ENCODE data around the gene ATCAY.

DNA sequence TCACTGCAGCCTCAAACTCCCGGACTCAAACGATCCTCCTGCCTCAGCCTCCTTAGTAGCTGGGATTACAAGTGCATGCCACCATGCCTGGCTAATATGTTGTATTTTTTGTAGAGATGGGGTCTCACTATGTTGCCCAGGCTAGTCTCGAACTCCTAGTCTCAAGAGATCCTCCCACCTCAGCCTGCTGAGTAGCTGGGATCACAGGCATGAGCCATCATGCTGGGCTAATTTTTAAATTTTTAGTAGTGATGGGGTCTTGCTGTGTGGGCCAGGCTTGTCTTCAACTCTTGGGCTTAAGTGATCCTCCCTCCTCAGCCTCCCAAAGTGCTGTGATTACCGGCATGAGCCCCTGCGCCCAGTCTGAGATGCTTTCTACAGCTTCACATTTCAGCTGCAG, 15.3 kb downstream of the ATCAY start:
- TF ChIP-seq, protein P1, sequence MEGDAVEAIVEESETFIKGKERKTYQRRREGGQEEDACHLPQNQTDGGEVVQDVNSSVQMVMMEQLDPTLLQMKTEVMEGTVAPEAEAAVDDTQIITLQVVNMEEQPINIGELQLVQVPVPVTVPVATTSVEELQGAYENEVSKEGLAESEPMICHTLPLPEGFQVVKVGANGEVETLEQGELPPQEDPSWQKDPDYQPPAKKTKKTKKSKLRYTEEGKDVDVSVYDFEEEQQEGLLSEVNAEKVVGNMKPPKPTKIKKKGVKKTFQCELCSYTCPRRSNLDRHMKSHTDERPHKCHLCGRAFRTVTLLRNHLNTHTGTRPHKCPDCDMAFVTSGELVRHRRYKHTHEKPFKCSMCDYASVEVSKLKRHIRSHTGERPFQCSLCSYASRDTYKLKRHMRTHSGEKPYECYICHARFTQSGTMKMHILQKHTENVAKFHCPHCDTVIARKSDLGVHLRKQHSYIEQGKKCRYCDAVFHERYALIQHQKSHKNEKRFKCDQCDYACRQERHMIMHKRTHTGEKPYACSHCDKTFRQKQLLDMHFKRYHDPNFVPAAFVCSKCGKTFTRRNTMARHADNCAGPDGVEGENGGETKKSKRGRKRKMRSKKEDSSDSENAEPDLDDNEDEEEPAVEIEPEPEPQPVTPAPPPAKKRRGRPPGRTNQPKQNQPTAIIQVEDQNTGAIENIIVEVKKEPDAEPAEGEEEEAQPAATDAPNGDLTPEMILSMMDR (IDR thresholded peaks at IDR 0.05), result no peak
- no peak for TF ChIP-seq POLR2A (IDR thresholded peaks at IDR 0.05)
